ENCODE measurements around the gene AP1G2. TPM values are rescaled to one million over a fixed set of nuclear protein-coding genes. Genes with fewer than 3 reads are reported as not detected.

Gene AP1G2
- total and polyA plus RNA-seq, 2 of the 13 experiments (the other 11 are each of a cell fraction or from before 2014, with no cell fraction given), result 96.9 to 611 TPM

DNA sequence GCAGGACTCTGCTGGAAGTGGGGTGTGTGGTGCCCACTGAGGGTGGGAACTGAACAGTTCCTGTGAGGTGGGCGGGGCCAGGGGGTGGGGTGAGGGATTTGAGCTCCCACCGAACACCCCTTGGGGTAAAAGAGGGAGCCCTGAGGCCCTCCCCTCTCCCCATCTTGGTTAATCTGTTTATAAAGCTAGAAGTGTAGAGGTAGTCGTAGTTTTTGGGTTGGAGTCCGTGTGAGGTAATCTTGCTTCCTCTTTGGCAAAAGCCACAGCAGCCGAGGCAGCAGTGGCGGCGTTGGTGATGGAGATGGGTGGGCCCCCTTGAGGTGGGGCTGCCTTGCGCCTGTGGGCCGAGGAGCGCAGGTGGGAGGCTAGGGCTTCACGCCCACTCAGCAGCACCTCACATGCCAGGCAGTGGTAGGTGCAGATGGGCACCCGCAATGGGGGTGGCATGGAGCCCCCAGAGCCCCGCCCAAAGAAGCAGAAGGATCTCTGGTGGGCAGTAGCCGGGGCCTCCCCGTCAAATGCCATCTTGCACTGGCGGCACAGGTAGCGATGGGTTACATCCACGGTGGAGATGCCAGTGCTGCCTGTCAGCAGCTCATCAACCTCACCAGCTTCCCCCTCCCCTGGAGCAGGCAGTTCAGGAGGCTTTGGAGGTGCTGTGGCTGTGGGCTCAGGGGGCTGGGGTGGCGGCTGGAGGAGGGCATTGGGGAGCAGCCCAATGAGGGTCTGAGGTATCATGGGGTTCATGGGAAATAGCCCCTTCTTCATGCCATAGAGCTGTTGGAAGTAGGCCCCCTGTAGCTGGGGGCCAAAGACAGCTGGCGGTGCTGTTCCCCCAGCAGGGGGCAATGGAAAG is 45.6 kb downstream of the AP1G2 start:
- WGBS (ENCODE audit: low lambda C conversion rate), result 89% methylated on average over 16 of the region's 20 CpGs
- TF ChIP-seq ZNF768 (CRISPR knock-in tag; IDR thresholded peaks at IDR 0.05) (peak; percentile 46; the same call in 1 of the 2 replicates), REXO4 (CRISPR knock-in tag; IDR thresholded peaks at IDR 0.05; ENCODE audit: borderline replicate concordance) (no peak), ZNF737 (CRISPR knock-in tag; IDR thresholded peaks at IDR 0.05; ENCODE audit: borderline replicate concordance) (no peak), SMYD3 (CRISPR knock-in tag; IDR thresholded peaks at IDR 0.05) (no peak), ZNF746 (CRISPR knock-in tag; IDR thresholded peaks at IDR 0.05) (no peak), ZNF432 (CRISPR knock-in tag; IDR thresholded peaks at IDR 0.05; ENCODE audit: borderline replicate concordance) (no peak), NFKB2 (CRISPR knock-in tag; IDR thresholded peaks at IDR 0.05; ENCODE audit: borderline replicate concordance) (0 out of 2 replicates have a peak, but pooled peaks have one; percentile 41), NFIC (IDR thresholded peaks at IDR 0.05; ENCODE audit: low read length) (no peak), REL (CRISPR knock-in tag; conservative IDR thresholded peaks at IDR 0.05) (no peak), AGO2 (optimal IDR thresholded peaks at IDR 0.05; ENCODE audit: low read depth, low read length) (peak; percentile 34), ZNF207 (IDR thresholded peaks at IDR 0.05; ENCODE audit: borderline replicate concordance) (no peak), HNRNPLL (IDR thresholded peaks at IDR 0.05; ENCODE audit: low read depth, low read length, poor library complexity, severe bottlenecking) (peak; percentile 24), MYC (CRISPR knock-in tag; IDR thresholded peaks at IDR 0.05; ENCODE audit: borderline replicate concordance) (0 out of 2 replicates have a peak, but pooled peaks have one; percentile 30), NRL (CRISPR knock-in tag; IDR thresholded peaks at IDR 0.05; ENCODE audit: borderline replicate concordance) (0 out of 2 replicates have a peak, but pooled peaks have one; percentile 29), ZNF335 (CRISPR knock-in tag; IDR thresholded peaks at IDR 0.05) (no peak)
- TF ChIP-seq, protein P1, sequence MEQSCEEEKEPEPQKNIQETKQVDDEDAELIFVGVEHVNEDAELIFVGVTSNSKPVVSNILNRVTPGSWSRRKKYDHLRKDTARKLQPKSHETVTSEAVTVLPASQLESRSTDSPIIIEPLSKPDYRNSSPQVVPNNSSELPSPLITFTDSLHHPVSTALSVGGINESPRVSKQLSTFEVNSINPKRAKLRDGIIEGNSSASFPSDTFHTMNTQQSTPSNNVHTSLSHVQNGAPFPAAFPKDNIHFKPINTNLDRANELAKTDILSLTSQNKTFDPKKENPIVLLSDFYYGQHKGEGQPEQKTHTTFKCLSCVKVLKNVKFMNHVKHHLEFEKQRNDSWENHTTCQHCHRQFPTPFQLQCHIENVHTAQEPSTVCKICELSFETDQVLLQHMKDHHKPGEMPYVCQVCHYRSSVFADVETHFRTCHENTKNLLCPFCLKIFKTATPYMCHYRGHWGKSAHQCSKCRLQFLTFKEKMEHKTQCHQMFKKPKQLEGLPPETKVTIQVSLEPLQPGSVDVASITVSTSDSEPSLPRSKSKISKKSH (CRISPR knock-in tag; IDR thresholded peaks at IDR 0.05; ENCODE audit: borderline replicate concordance), result peak; percentile 62; the same call in 1 of the 2 replicates
- TF ChIP-seq, protein P2, sequence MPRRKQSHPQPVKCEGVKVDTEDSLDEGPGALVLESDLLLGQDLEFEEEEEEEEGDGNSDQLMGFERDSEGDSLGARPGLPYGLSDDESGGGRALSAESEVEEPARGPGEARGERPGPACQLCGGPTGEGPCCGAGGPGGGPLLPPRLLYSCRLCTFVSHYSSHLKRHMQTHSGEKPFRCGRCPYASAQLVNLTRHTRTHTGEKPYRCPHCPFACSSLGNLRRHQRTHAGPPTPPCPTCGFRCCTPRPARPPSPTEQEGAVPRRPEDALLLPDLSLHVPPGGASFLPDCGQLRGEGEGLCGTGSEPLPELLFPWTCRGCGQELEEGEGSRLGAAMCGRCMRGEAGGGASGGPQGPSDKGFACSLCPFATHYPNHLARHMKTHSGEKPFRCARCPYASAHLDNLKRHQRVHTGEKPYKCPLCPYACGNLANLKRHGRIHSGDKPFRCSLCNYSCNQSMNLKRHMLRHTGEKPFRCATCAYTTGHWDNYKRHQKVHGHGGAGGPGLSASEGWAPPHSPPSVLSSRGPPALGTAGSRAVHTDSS (CRISPR knock-in tag; conservative IDR thresholded peaks at IDR 0.05), result no peak
- TF ChIP-seq, protein P3, sequence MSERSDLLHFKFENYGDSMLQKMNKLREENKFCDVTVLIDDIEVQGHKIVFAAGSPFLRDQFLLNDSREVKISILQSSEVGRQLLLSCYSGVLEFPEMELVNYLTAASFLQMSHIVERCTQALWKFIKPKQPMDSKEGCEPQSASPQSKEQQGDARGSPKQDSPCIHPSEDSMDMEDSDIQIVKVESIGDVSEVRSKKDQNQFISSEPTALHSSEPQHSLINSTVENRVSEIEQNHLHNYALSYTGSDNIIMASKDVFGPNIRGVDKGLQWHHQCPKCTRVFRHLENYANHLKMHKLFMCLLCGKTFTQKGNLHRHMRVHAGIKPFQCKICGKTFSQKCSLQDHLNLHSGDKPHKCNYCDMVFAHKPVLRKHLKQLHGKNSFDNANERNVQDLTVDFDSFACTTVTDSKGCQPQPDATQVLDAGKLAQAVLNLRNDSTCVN (CRISPR knock-in tag; IDR thresholded peaks at IDR 0.05; ENCODE audit: borderline replicate concordance), result no peak
- H3K27ac ChIP-seq (ENCODE audit: extremely low read length, insufficient read depth, low read length), result no peak overlapping the region
- no peak overlapping the region for H3K4me2 ChIP-seq (ENCODE audit: low read depth, low read length)
- no peaks in the 10 kb centered on the region for H3K9me3 ChIP-seq (ENCODE audit: low read length)
- H3K4me3 ChIP-seq (replicated peaks in 1 of 3; ENCODE audit: insufficient read depth in 1 of 3, low read depth in 2 of 3, low read length in 3 of 3), result no peak overlapping the region
- H4K20me1 ChIP-seq (ENCODE audit: insufficient read depth, low read length), result no peaks in the 10 kb centered on the region
- FAIRE-seq (no peak), DNase-seq (ENCODE audit: low spot score) (no peak), ATAC-seq (no peak)
- H3K27me3 ChIP-seq (ENCODE audit: control insufficient read depth in 1 of 2, insufficient read depth in 2 of 2, low read length in 2 of 2), result no peaks in the 10 kb centered on the region
- peaks cover 2 to 6% of the 10 kb centered on the region in 2 experiments; a peak in 3 of 5 replicates for H3K36me3 ChIP-seq (replicated peaks in 1 of 2; ENCODE audit: control insufficient read depth in 1 of 2, insufficient read depth in 2 of 2, low read length in 2 of 2)
- no TSS peak for BruUV-seq (replicated peaks)
- no peaks in the 10 kb centered on the region for H3K79me2 ChIP-seq (ENCODE audit: insufficient read depth, low read length)
- ChIA-PET POLR2A (interaction anchor here (1.6 kb wide), 1 partner anchor 201 kb away, joined by 3 read pairs; the partner anchor contains the start of gene PABPN1), CTCF (ENCODE audit: low intra/inter-chr PET ratio, low total read pairs) (no interaction called here)
- no peaks in the 10 kb centered on the region for H3K4me1 ChIP-seq (ENCODE audit: insufficient read depth, low read length)
- intact Hi-C loops (cut with micrococcal nuclease; ENCODE audit: unreplicated experiment) (no loop called here), in situ Hi-C loops (cut with HindIII; ENCODE audit: extremely low pct_ligation_motif_present, low pct_unique_long_range_greater_than_20kb) (no loop called here)
- H3K9ac ChIP-seq (ENCODE audit: insufficient read depth, low read depth, low read length), result no peak overlapping the region
- no peak overlapping the region for H2AFZ ChIP-seq (ENCODE audit: low read length)
